ENCODE results near the gene C10orf71.
A peak's percentile ranks its signal among the peaks of the same experiment; 100 is the strongest.

The C10orf71 gene

GRCh38 chr10:49322371-49323170 lies 23.6 kb downstream of the C10orf71 start:
- no peak overlapping the region for H3K4me3 ChIP-seq (ENCODE audit: low read depth in 1 of 2, low read length in 1 of 2)
- no peaks in the 10 kb centered on the region for H3K27me3 ChIP-seq
- no peaks in the 10 kb centered on the region for H3K36me3 ChIP-seq
- peaks cover 40 to 44% of the 10 kb centered on the region in 2 experiments for H3K4me1 ChIP-seq (ENCODE audit: control insufficient read depth in 1 of 2, insufficient read depth in 1 of 2, low read depth in 1 of 2, low read length in 1 of 2)
- H3K9me3 ChIP-seq, result no peaks in the 10 kb centered on the region
- no peak for TF ChIP-seq CTCF (IDR thresholded peaks at IDR 0.05)
- no peak overlapping the region for H3K27ac ChIP-seq

GRCh38 chr10:49323171-49323895 lies 24.4 kb downstream of the C10orf71 start:
- Histone ChIP-seq H3K4me1 (ENCODE audit: control insufficient read depth in 1 of 2, insufficient read depth in 1 of 2, low read depth in 1 of 2, low read length in 1 of 2) (peaks cover 33 to 38% of the 10 kb centered on the region in 2 experiments), H3K27ac (no peak overlapping the region), H3K4me3 (ENCODE audit: low read depth in 1 of 2, low read length in 1 of 2) (no peak overlapping the region), H3K36me3 (no peaks in the 10 kb centered on the region), H3K27me3 (no peaks in the 10 kb centered on the region), H3K9me3 (no peaks in the 10 kb centered on the region)
- TF ChIP-seq CTCF (IDR thresholded peaks at IDR 0.05), result no peak

- H3K9me3 ChIP-seq, result no peaks in the 10 kb centered on the region
- H3K4me3 ChIP-seq (ENCODE audit: low read depth in 1 of 2, low read length in 1 of 2), result no peak overlapping the region
- H3K36me3 ChIP-seq, result no peaks in the 10 kb centered on the region
- no peak for TF ChIP-seq CTCF (IDR thresholded peaks at IDR 0.05)
- no peaks in the 10 kb centered on the region for H3K27me3 ChIP-seq
- H3K4me1 ChIP-seq (ENCODE audit: control insufficient read depth in 1 of 2, insufficient read depth in 1 of 2, low read depth in 1 of 2, low read length in 1 of 2), result peaks cover 28 to 32% of the 10 kb centered on the region in 2 experiments
- peak overlapping the region; percentile 74 for H3K27ac ChIP-seq
Observed at GRCh38 chr10:49323896-49324270, 24.9 kb downstream of the C10orf71 start.

GRCh38 chr10:49324711-49325110 lies 25.7 kb downstream of the C10orf71 start:
- H3K27ac ChIP-seq, result peak overlapping the region; percentile 74
- no peak for TF ChIP-seq CTCF (IDR thresholded peaks at IDR 0.05)

GRCh38 chr10:49325131-49325915 lies 26.4 kb downstream of the C10orf71 start:
- H3K4me1 ChIP-seq (ENCODE audit: control insufficient read depth in 1 of 2, insufficient read depth in 1 of 2, low read depth in 1 of 2, low read length in 1 of 2), result peaks cover 14 to 24% of the 10 kb centered on the region in 2 experiments
- no peak overlapping the region for H3K4me3 ChIP-seq (ENCODE audit: low read depth in 1 of 2, low read length in 1 of 2)
- no peak for TF ChIP-seq CTCF (IDR thresholded peaks at IDR 0.05)
- H3K27me3 ChIP-seq, result no peaks in the 10 kb centered on the region
- H3K9me3 ChIP-seq, result no peaks in the 10 kb centered on the region
- peak overlapping the region; percentile 74 for H3K27ac ChIP-seq
- no peaks in the 10 kb centered on the region for H3K36me3 ChIP-seq

More at GRCh38 chr10:49324711-49325110, 25.7 kb downstream of the C10orf71 start:
- Histone ChIP-seq H3K27me3 (no peaks in the 10 kb centered on the region), H3K4me3 (ENCODE audit: low read depth in 1 of 2, low read length in 1 of 2) (no peak overlapping the region), H3K36me3 (no peaks in the 10 kb centered on the region), H3K9me3 (no peaks in the 10 kb centered on the region), H3K4me1 (ENCODE audit: control insufficient read depth in 1 of 2, insufficient read depth in 1 of 2, low read depth in 1 of 2, low read length in 1 of 2) (peaks cover 20 to 31% of the 10 kb centered on the region in 2 experiments)
